Ovary (tissue), 9 donors: Measurements from ENCODE around the gene DNAH5. TPM values are rescaled to one million over a fixed set of nuclear protein-coding genes. Genes with fewer than 3 reads are reported as not detected.
"Not testable (repeated sequence)": the region's sequence is repeated elsewhere in the genome, so short reads cannot be mapped to it uniquely, and the experiment has no call there.

Experiments
- DNase-seq, 5 donors: peaks; one replicate each; pipeline ENCODE4 v3.0.0-alpha.2; 2019 to 2020
- H3K27ac ChIP-seq, 2 donors: fragments of 200-600 bp; one replicate each; pipeline versions ENCODE4 v1.5.1 to v1.8.0; 2019 to 2022
- H3K27me3 ChIP-seq: fragments of 200-600 bp; one replicate; pipeline ENCODE4 v1.8.0; 2022
- H3K36me3 ChIP-seq: fragments of 200-600 bp; sonication (generic); one replicate; pipeline ENCODE4 v1.5.1; 2019
- H3K4me1 ChIP-seq: one replicate; pipeline ENCODE4 v1.8.1; 2013; ENCODE audit warnings: mild to moderate bottlenecking, moderate library complexity; ENCODE audit not compliant: insufficient read depth
- H3K4me3 ChIP-seq: fragments of 200-600 bp; sonication (generic); one replicate; pipeline ENCODE4 v1.5.1; 2017
- H3K9me3 ChIP-seq, 2 donors: fragments of 200-600 bp in 1 of 2; sonication (generic) in 1 of 2; one replicate each; pipeline versions ENCODE4 v1.5.1 to v1.8.1; 2013 to 2019; ENCODE audit warnings: mild to moderate bottlenecking in 1 of 2, moderate library complexity in 1 of 2
- EP300 ChIP-seq: sonication (generic); formaldehyde crosslinking; IDR thresholded peaks from one replicate; pipeline ENCODE4 v1.6.1; 2017; ENCODE audit warnings: antibody characterized with exemption
- POLR2A ChIP-seq: fragments of 450-650 bp; IDR thresholded peaks from one replicate; pipeline ENCODE4 v1.6.1; 2017; ENCODE audit warnings: antibody characterized with exemption, mild to moderate bottlenecking, moderate library complexity
- WGBS, 3 donors: extraction: QIAGEN DNeasy Blood & Tissue Kit in 1 of 3; methylation state at CpG; one replicate each; pipeline versions ENCODE4 v1.1.5 to v1.1.7; 2013 to 2017; 5-methylcytosine and 5-hydroxymethylcytosine counted together
- intact Hi-C, 4 donors: fragments of 100-400 bp; cut with DNase I; formaldehyde crosslinking; loops; one replicate each; pipeline versions ENCODE4 v1.11.0 to v1.15.1; 2022 to 2023
- polyA plus RNA-seq, 2 donors: library from polyadenylated mRNA; stranded (reverse); fragments of 200-250 nt in 1 of 2; fragments of 350-450 nt in 1 of 2; fragmentation: Illumina TruSeq in 1 of 2; extraction: RNeasy Lipid Tissue Mini Kit (QIAGEN cat#74804) in 1 of 2; gene quantifications; one replicate each; pipeline ENCODE4 v1.2.3, GENCODE V29; 2013 to 2014
- total RNA-seq, 7 donors: library from RNA; depleted of rRNA in 2 of 7; stranded (reverse); fragments of >200 nt in 2 of 7; fragmentation: NEBNext Ultra II Directional in 3 of 7; extraction: Animal tissue kit (Norgen Biotek cat#: 25700) in 3 of 7; gene quantifications; one replicate each; pipeline versions ENCODE4 v1.1.0 to v1.2.4, GENCODE V29; 2016 to 2023
- TF ChIP-seq, protein P1 (sequence below), 3 donors: fragments of 450-650 bp in 2 of 3; fragments of 200-600 bp in 1 of 3; IDR thresholded peaks; one replicate each; pipeline versions ENCODE4 v1.5.1 to v1.8.0; 2016 to 2022; ENCODE audit warnings: antibody characterized with exemption in 3 of 3, mild to moderate bottlenecking in 1 of 3
- donor health status: DM: no; HTN: no; CAD: no; lungs with moderate emphysema.
- donor health status: DM: no; HTN: no; CAD: no.
- donor health status: Bipolar disorder and iron deficiency.
- donor health status: DM: yes; HTN: yes; CAD: no.
- donor health status: DM: no; HTN: no; CAD: no.
- donor health status: DM: yes; HTN: yes; CAD: no.

DNAH5 gene
- total and polyA plus RNA-seq, 9 donors: 0.01 to 9.8 (median 0.40) TPM

DNA sequence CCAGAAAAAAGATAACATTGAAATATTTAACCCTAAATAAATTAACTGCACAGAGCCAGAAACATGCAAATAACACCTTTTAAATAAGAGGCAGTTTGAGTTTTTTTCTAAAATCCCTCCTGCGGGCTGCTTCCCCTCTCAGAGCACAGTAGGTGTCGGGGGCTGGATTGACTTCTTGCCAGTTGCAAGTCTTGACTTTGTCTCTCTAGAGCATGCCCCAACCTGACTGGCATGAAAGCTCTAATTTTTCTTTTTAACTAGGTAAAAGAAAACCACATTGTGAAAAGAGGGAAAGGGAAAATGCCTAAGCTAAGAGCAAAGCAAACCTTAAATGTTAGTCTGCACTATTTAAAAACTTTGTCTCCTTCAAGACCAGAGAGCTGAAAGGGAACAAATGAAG is 46.4 kb upstream of the DNAH5 start:
- intact Hi-C loops: no loop called here
- TF ChIP-seq, protein P1, sequence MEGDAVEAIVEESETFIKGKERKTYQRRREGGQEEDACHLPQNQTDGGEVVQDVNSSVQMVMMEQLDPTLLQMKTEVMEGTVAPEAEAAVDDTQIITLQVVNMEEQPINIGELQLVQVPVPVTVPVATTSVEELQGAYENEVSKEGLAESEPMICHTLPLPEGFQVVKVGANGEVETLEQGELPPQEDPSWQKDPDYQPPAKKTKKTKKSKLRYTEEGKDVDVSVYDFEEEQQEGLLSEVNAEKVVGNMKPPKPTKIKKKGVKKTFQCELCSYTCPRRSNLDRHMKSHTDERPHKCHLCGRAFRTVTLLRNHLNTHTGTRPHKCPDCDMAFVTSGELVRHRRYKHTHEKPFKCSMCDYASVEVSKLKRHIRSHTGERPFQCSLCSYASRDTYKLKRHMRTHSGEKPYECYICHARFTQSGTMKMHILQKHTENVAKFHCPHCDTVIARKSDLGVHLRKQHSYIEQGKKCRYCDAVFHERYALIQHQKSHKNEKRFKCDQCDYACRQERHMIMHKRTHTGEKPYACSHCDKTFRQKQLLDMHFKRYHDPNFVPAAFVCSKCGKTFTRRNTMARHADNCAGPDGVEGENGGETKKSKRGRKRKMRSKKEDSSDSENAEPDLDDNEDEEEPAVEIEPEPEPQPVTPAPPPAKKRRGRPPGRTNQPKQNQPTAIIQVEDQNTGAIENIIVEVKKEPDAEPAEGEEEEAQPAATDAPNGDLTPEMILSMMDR (IDR thresholded peaks at IDR 0.05): no peak
- TF ChIP-seq EP300 (no peak), POLR2A (no peak)
- no peaks in the 10 kb centered on the region for H3K4me1 ChIP-seq
- no peak overlapping the region for H3K4me3 ChIP-seq
- no peaks in the 10 kb centered on the region for H3K36me3 ChIP-seq
- DNase-seq: no peak
- no peaks in the 10 kb centered on the region for H3K9me3 ChIP-seq
- WGBS, 3 donors: 55 to 83% (median 71%) methylated on average over 2 of the region's 2 CpGs
- no peaks in the 10 kb centered on the region for H3K27me3 ChIP-seq
- H3K27ac ChIP-seq: no peak overlapping the region

DNA sequence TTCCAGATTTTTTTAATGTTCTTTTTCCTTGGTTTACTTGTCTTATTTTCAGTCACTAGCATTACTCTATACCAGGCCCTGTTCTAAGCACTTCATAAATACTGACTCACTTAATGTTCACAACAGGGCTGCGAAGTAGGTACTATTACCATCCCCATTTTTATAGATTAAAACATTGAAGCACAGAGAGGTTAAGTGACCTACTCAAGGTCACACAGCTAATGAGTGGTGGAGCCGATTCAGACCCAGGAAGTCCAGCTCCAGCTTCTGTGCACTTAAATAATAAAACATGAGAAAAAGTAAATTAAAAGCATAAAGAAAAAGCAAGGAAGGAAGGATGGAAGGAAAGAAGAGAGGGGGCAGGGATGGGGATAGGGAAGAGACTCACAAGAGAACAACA is 45.3 kb upstream of the DNAH5 start:
- H3K27me3 ChIP-seq: no peaks in the 10 kb centered on the region
- no peak for DNase-seq
- H3K4me1 ChIP-seq: no peaks in the 10 kb centered on the region
- H3K4me3 ChIP-seq: no peak overlapping the region
- WGBS, 3 donors: 77 to 88% (median 81%) methylated on average over 2 of the region's 2 CpGs
- no peaks in the 10 kb centered on the region for H3K9me3 ChIP-seq
- intact Hi-C loops: loop anchor here in 3 of 4 donors (5.0 to 10.0 kb wide), 3 partner anchors 285 to 1005 kb away; no protein-coding TSS in a partner anchor
- TF ChIP-seq, protein P1 (IDR thresholded peaks at IDR 0.05): no peak
- TF ChIP-seq EP300 (no peak), POLR2A (no peak)
- H3K27ac ChIP-seq: no peak overlapping the region
- no peaks in the 10 kb centered on the region for H3K36me3 ChIP-seq

DNA sequence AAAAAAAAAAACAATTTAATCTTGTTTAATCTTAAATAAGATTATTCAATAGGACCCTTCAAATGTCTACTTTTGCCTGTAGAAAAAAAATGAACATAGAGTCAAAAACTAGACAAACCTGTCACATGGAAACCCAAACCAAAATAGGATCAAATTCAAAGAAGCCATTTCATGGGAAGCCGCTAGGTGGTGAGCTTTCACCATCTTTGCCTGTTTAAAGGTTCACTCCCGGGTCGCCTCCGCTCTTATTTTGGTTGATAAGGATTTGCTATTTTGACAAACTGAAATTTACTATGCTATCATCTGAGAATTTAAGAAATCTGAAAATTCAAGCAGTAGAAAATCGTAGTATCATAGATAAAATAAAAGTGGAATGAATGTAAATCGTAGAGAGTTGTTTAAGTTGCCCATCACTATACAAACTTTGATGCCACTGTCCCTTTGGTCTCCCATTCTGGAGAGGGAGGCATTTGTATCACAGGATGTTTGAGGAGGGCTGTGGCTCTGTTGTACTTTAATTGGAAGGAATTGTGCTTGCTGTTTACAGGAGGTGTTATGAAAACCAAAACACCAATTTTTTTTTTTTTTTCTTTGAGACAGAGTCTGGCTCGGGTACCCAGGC is 43.5 kb upstream of the DNAH5 start:
- Histone ChIP-seq H3K27me3 (no peaks in the 10 kb centered on the region), H3K27ac (no peak overlapping the region), H3K9me3 (no peaks in the 10 kb centered on the region), H3K4me3 (no peak overlapping the region), H3K4me1 (no peaks in the 10 kb centered on the region), H3K36me3 (no peaks in the 10 kb centered on the region)
- 13 to 16% (median 14%) methylated on average over 7 of the region's 7 CpGs for WGBS, 3 donors
- TF ChIP-seq EP300: no peak
- TF ChIP-seq, protein P1 (IDR thresholded peaks at IDR 0.05): peak; percentile 36 to 66 (median 56)
- peak in 4 of 5 donors; percentile 12 to 37 (median 29) for DNase-seq
- intact Hi-C loops: loop anchor here in 3 of 4 donors (5.0 to 10.0 kb wide), 3 partner anchors 287 to 1007 kb away; no protein-coding TSS in a partner anchor

DNA sequence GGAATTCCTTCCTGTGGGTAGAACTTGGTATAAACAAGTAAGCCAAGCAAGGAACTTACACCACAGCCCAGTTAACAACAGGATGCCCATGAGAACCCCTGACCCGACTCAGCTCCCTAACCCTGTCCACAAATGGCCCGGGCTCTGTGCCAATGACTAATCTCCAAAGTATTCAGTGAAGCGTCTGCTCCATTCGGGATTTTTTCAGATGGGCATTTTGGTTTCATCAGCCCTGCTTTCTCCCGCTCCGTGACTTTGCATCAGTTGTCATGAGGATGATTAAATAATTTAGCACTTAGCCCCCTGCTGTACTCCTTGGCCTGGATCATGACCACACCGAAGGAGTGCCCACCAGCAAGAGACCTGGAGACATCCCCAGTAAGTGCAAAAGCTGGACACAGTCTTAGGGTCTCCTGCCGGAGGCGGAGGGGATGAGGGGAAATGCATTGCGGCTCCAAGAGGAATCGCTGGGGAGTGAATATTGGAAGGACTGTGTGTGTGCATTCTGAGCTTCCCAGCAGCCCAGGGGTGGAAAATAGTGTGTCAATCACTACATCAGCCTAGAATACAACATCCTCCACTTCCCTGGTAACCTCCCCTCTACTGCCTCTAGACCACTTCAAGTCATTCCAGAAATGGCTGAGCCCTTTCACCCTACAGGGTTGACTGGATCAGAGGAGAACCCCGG is 41.4 kb upstream of the DNAH5 start:
- Histone ChIP-seq H3K9me3 (no peaks in the 10 kb centered on the region), H3K4me3 (no peak overlapping the region), H3K27ac (no peak overlapping the region), H3K36me3 (no peaks in the 10 kb centered on the region), H3K27me3 (no peaks in the 10 kb centered on the region), H3K4me1 (no peaks in the 10 kb centered on the region)
- no peak for TF ChIP-seq EP300
- no peak for TF ChIP-seq POLR2A
- TF ChIP-seq, protein P1 (IDR thresholded peaks at IDR 0.05): no peak
- WGBS, 3 donors: 47 to 56% (median 50%) methylated on average over 12 of the region's 12 CpGs
- intact Hi-C loops: loop anchor here in 3 of 4 donors (5.0 to 10.0 kb wide), 3 partner anchors 289 to 1009 kb away; no protein-coding TSS in a partner anchor
- DNase-seq: no peak

DNA sequence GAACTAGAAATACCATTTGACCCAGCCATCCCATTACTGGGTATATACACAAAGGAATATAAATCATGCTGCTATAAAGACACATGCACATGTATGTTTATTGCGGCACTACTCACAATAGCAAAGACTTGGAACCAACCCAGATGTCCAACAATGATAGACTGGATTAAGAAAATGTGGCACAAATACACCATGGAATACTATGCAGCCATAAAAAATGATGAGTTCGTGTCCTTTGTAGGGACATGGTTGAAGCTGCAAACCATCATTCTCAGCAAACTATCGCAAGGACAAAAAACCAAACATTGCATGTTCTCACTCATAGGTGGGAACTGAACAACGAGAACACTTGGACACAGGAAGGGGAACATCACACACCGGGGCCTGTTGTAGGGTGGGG is 40.4 kb upstream of the DNAH5 start:
- not testable (repeated sequence) for H3K9me3 ChIP-seq, H3K27me3 ChIP-seq, H3K4me3 ChIP-seq, H3K27ac ChIP-seq, DNase-seq, H3K36me3 ChIP-seq, H3K4me1 ChIP-seq
- intact Hi-C loops: loop anchor here in 3 of 4 donors (5.0 to 10.0 kb wide), 3 partner anchors 290 to 1010 kb away; no protein-coding TSS in a partner anchor
- 91 to 93% (median 93%) methylated on average over 5 of the region's 5 CpGs for WGBS, 3 donors
